Stimulated activated CD4-positive, alpha-beta T cell treated with anti-CD3 and anti-CD28 coated beads, Interleukin-4, amount 100 ng/mL, for 48 hours (primary cell): ENCODE measurements around the gene PRKAR1B.

Source experiments
- DNase-seq, 2 donors: peaks; one replicate each; pipeline ENCODE4 v3.0.0-alpha.2; 2020; ENCODE audit warnings: low read depth in 2 of 2

Gene PRKAR1B

GRCh38 chr7:693280-693679 lies 33.8 kb downstream of the PRKAR1B start:
- DNase-seq = no peak

- DNase-seq = no peak
These were observed 35.6 kb downstream of the PRKAR1B start for GRCh38 chr7:691361-692045.

- DNase-seq = no peak
These were observed 36.4 kb downstream of the PRKAR1B start for GRCh38 chr7:690478-691360.

DNA sequence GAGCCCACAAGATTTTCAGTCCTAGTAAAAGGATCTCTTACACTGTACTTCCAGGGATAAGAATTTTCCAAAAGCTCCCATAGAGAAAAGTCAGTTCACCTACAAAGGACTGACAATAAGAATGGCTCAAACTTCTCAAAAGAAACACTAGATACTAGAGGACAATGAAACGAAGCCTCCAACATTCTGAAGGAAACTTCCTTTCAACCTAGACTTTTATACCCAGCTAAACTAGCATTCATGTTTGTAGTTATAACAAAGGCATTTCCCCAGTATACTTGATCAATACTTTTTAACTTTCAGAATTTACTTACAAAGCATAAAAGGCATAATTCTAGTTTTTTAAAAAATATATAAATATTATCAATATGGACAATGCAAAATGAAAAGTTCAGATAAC lies 41.5 kb downstream of the PRKAR1B start:
- no peak for DNase-seq

GRCh38 chr7:684416-684815 lies 42.7 kb downstream of the PRKAR1B start:
- DNase-seq = no peak

- no peak for DNase-seq
These were observed 43.4 kb downstream of the PRKAR1B start for GRCh38 chr7:683526-684205.

- no peak for DNase-seq
These were observed 44.3 kb downstream of the PRKAR1B start for GRCh38 chr7:682810-683209.

DNA sequence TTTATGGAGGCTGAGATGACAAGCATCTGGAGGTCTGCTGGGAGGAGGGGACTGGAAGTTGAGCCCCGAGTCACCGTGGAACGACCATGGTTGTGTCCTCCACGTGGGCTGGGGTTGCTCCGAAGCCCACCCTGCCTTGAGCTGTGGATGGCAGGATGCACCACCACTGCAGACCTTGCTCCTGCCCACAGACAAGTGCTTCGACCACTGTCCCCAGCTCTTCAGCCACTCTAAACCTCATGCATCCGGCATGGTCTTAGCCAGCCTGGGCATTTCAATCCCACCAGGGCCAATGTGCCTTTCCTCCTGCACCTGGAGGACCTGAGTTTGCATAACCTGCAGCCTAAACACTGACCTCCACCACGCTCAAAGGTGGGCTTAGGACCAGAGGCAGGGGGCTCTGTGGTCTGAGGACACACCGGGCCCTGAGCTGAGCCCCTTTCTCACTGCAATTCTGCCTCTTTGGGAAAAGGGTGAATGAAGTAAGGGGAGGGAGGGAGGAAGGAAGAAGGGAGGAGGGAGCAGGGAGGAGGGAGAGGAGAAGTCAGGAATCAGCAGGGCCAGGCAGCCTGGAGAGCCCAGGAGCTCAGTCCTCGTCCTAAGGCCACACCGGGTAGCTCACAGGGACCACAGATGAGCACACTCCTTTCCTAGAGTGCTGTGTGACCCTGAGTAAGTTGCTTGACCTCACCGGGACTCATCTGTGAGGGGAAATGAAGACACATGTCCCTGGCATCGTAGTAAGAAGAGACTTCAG lies 45.4 kb downstream of the PRKAR1B start:
- DNase-seq = no peak

- no peak for DNase-seq
These were observed 46.5 kb downstream of the PRKAR1B start for GRCh38 chr7:680411-681127.

DNA sequence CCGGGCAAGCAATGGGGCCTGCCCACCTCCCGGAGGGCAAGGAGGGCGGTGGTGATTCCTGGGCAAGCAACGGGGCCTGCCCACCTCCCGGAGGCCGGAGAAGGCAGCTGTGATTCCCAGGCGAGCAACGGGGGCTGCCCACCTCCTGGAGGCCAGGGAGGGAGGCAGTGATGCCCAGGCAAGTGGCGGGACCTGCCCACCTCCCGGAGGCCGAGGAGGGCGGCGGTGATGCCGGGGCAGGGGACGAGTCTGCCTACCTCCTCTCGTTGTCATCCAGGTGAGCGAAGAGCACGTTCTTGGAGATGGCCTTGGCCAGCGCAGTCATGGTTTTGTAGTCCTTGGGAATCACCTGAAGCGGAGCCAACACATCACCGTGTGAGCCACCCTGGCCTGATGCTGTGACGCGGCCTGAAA lies 50.1 kb downstream of the PRKAR1B start:
- DNase-seq = no peak

DNA sequence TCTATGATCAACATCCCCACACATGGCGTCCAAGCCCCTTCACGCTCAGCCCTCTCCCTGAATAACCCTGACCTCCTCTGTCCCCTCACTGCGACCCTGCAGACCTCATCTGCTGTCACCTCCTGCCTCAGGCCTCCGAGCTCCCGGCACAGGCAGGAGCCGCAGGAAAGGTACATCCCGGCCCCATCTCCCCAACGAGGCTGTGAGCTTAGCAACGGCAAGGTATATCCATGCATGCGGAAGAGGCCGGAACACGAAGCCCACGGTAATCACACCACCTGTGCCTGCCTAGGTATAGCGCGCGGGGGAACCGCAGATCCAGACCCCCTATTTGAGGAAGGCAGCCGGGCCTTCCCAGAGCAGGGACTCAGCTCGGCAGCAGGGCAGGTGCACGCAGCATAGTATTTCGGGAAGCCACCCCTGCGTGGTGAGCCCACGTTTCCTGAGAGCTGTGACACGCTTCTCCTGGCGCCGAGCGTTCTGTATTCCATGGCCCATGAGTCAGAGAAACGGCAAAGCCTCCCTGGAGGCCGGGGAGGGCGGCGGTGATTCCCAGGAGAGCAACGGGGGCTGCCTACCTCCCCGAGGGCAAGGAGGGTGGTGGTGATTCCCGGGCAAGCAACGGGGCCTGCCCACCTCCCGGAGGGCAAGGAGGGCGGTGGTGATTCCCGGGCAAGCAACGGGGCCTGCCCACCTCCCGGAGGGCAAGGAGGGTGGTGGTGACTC lies 50.7 kb downstream of the PRKAR1B start:
- DNase-seq = no peak

- DNase-seq = no peak
These were observed 52.3 kb downstream of the PRKAR1B start for GRCh38 chr7:674454-675410.

DNA sequence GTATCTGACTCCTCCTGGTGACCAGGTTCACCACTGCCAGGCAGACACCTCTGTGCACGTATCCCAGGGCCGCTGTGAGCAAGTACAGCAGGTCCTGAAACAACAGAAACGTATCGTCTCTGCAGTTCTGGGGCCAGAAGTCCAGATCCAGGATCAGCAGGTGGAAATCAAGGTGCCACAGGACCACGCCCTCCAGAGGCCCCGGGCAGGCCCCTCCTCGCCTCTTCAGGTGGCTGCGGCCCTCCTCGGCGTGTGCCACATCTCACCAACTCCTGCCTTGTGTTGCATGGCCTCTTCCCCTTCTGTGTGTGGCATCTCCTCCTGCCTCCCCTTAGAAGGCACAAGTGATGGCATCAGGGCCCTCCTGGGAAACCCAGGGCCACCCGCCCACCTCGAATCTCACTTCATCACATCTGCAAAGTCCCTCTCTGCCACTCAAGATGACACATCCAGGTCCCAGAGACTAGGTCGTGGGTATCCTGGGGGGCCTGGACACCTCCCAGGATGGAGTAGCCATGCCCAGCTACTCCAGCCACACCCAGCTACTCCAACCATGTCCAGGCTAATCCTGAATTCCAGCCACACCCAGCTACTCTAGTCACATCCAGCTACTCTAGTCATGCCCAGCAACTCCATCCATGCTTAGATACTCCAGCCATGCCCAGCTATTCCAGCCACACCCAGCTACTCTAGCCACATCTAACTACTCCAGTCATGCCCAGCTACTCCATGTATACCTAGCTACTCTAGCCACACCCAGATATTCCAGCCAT lies 53.2 kb downstream of the PRKAR1B start:
- DNase-seq = no peak

GRCh38 chr7:672891-673290 lies 54.2 kb downstream of the PRKAR1B start:
- no peak for DNase-seq

GRCh38 chr7:671415-672042 lies 55.6 kb downstream of the PRKAR1B start:
- DNase-seq = no peak

DNA sequence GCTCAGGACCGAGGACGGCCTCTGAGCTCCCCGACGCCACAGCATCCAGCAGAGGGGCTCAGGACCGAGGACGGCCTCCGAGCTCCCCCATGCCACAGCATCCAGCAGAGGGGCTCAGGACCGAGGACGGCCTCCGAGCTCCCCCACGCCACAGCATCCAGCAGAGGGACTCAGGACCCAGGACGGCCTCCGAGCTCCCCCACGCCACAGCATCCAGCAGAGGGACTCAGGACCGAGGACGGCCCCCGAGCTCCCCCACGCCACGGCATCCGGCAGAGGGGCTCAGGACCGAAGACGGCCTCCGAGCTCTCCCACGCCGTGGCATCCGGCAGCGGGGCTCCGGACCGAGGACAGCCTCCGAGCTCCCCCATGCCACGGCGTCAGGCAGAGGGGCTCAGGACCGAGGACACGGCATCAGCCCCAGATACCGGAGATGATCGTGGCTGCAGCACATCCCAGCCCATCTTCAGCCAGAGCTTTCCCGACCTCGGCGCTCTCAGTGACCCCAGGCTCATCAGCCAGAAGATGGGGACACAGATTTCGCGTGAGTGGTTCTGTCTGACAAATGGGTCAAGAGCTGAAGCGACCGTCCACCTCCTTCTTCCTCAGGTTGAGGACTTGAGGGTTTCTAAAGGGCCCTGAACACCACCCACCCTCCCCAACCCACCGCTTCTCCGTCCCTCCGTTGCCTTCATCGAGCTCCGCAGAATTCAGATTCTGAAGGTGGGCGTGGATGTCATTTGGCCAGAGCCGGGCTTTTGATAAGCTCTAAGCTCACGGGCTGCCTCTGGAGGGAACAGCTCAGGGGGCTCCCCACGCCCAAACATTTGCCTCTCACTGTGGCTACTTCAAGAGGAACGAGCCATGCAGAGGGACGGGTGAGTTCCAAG lies 56.3 kb downstream of the PRKAR1B start:
- DNase-seq = no peak

DNA sequence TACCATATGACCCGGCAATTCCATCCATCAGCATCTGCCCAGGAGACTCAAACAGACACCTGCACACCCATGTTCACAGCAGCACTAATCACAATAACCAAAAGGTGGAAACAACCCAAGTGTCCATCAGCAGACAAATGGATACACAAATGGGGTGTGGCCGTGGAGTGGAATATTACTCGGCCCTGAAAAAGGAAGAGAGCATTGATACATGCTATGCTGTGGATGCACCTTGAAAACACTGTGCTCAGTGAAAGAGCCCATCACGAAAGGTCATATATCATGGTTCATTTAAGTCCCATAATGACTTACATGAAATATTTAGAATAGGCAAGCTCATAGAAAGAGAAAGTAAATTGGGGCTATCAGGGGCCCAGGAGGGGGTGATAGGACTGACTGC lies 58.1 kb downstream of the PRKAR1B start:
- no peak for DNase-seq
